Ishikawa (cell line): ENCODE data around the gene TYK2.

Experiments used
- NFIC ChIP-seq: IDR thresholded peaks from 2 replicates; pipeline ENCODE4 v1.6.1; 2012
- TAF1 ChIP-seq: IDR thresholded peaks from 2 replicates; pipeline ENCODE4 v1.6.1; 2012; ENCODE audit warnings: low read depth, mild to moderate bottlenecking

GRCh38 chr19:10418485-10419199 lies 38.3 kb upstream of the TYK2 start:
- TF ChIP-seq TAF1 (no peak), NFIC (no peak)
